GM12874 (cell line): ENCODE data around the gene PTBP2.

ENCODE experiments used
- CTCF ChIP-seq: IDR thresholded peaks from 2 replicates; pipeline ENCODE4 v1.5.1; 2011; ENCODE audit warnings: low read depth, mild to moderate bottlenecking, control low read depth, low read length, moderate library complexity; ENCODE audit not compliant: insufficient read depth

Gene PTBP2

GRCh38 chr1:96843196-96843595, 121.6 kb downstream of the PTBP2 start:
- TF ChIP-seq CTCF = no peak

GRCh38 chr1:96843601-96844000, 122.0 kb downstream of the PTBP2 start:
- no peak for TF ChIP-seq CTCF

GRCh38 chr1:96845464-96845863, 123.9 kb downstream of the PTBP2 start:
- TF ChIP-seq CTCF = peak; percentile 62

- no peak for TF ChIP-seq CTCF
These were observed 140.3 kb downstream of the PTBP2 start for GRCh38 chr1:96861836-96862235.

GRCh38 chr1:96863449-96863848, 141.9 kb downstream of the PTBP2 start:
- TF ChIP-seq CTCF = no peak
